Measurements from ENCODE around the gene MXD1. TPM values are rescaled to one million over a fixed set of nuclear protein-coding genes. Genes with fewer than 3 reads are reported as not detected.

Gene MXD1
- total and polyA plus RNA-seq, 9 of the 15 experiments (the other 6 are each of a cell fraction or from before 2014, with no cell fraction given), result 6.7 to 35.9 (median 11.0) TPM

GRCh38 chr2:69914164-69914949, 552 bp upstream of the MXD1 start (continued):
- TF ChIP-seq KAT7 (CRISPR knock-in tag; IDR thresholded peaks at IDR 0.05; ENCODE audit: borderline replicate concordance) (peak; percentile 78; the same call in 1 of the 2 replicates), USF1 (CRISPR knock-in tag; IDR thresholded peaks at IDR 0.05) (peak; percentile 28), NR2F6 (CRISPR knock-in tag; IDR thresholded peaks at IDR 0.05) (no peak), ZNF398 (CRISPR knock-in tag; IDR thresholded peaks at IDR 0.05) (no peak), PURB (CRISPR knock-in tag; IDR thresholded peaks at IDR 0.05; ENCODE audit: low read depth) (no peak), ILK (tag; IDR thresholded peaks at IDR 0.05; ENCODE audit: borderline replicate concordance, low read depth) (no peak), ZKSCAN1 (IDR thresholded peaks at IDR 0.05; ENCODE audit: low read depth, low read length) (peak; percentile 78), TRIM28 (IDR thresholded peaks at IDR 0.05) (no peak), ZC3H4 (CRISPR knock-in tag; IDR thresholded peaks at IDR 0.05; ENCODE audit: borderline replicate concordance) (no peak), IRF2 (CRISPR knock-in tag; IDR thresholded peaks at IDR 0.05) (no peak), NR0B1 (IDR thresholded peaks at IDR 0.05; ENCODE audit: partially characterized antibody) (no peak), KAT8 (IDR thresholded peaks at IDR 0.05; ENCODE audit: low read depth) (no peak), ARID1B (IDR thresholded peaks at IDR 0.05) (no peak; the same call in 1 of the 2 replicates), HIVEP1 (CRISPR knock-in tag; IDR thresholded peaks at IDR 0.05) (no peak), ATF4 (CRISPR knock-in tag; IDR thresholded peaks at IDR 0.05) (0 out of 2 replicates have a peak, but pooled peaks have one; percentile 54), GTF2A2 (tag; IDR thresholded peaks at IDR 0.05) (no peak), PHTF2 (CRISPR knock-in tag; IDR thresholded peaks at IDR 0.05) (no peak), RFX1 (IDR thresholded peaks at IDR 0.05) (no peak), NR2C1 (IDR thresholded peaks at IDR 0.05) (no peak), NR2C1 (tag; IDR thresholded peaks at IDR 0.05) (0 out of 2 replicates have a peak, but pooled peaks have one; percentile 34), SUPT5H (IDR thresholded peaks at IDR 0.05) (peak; percentile 80), ZZZ3 (IDR thresholded peaks at IDR 0.05) (no peak), SAFB2 (IDR thresholded peaks at IDR 0.05; ENCODE audit: borderline replicate concordance, low read depth, low read length, severe bottlenecking) (no peak), SIX5 (IDR thresholded peaks at IDR 0.05; ENCODE audit: borderline replicate concordance in 1 of 2, insufficient read depth in 1 of 2, low read depth in 1 of 2, low read length in 2 of 2) (no peak)

All from K562 (cell line).